ENCODE results near the gene MMS19.
A peak's percentile ranks its signal among the peaks of the same experiment; 100 is the strongest.

The MMS19 gene

GRCh38 chr10:97463363-97464132 lies 34.7 kb downstream of the MMS19 start:
- no peak for DNase-seq

- DNase-seq, result no peak
These were observed 35.9 kb downstream of the MMS19 start for GRCh38 chr10:97462309-97462708.

- DNase-seq, result no peak
These were observed 38.3 kb downstream of the MMS19 start for GRCh38 chr10:97459933-97460332.

GRCh38 chr10:97459111-97459510 lies 39.1 kb downstream of the MMS19 start:
- no peak for DNase-seq

GRCh38 chr10:97456686-97457065 lies 41.5 kb downstream of the MMS19 start:
- no peak for DNase-seq

GRCh38 chr10:97456034-97456685 lies 42.1 kb downstream of the MMS19 start:
- no peak for DNase-seq

GRCh38 chr10:97454330-97455036 lies 43.7 kb downstream of the MMS19 start:
- no peak for DNase-seq

GRCh38 chr10:97452352-97452751 lies 45.9 kb downstream of the MMS19 start:
- no peak for DNase-seq

- no peak for DNase-seq
These were observed 46.6 kb downstream of the MMS19 start for GRCh38 chr10:97451605-97452004.

GRCh38 chr10:97450828-97451227 lies 47.4 kb downstream of the MMS19 start:
- no peak for DNase-seq

- peak; percentile 69 for DNase-seq
These were observed 52.2 kb downstream of the MMS19 start, which contains the start of the genes EXOSC1 and ZDHHC16 for GRCh38 chr10:97445722-97446639. Gene EXOSC1 (minus strand): TSS chr10:97446006. CDS start chr10:97445985, 21 bp downstream. Gene ZDHHC16 (plus strand): TSS chr10:97446175. CDS start chr10:97451676, 5,501 bp downstream.

GRCh38 chr10:97445357-97445721 lies 52.9 kb downstream of the MMS19 start:
- no peak for DNase-seq

- DNase-seq, result no peak
These were observed 54.0 kb downstream of the MMS19 start for GRCh38 chr10:97444212-97444611.

- no peak for DNase-seq
These were observed 55.9 kb downstream of the MMS19 start for GRCh38 chr10:97442277-97442676.

GRCh38 chr10:97435211-97435610 lies 63.0 kb downstream of the MMS19 start:
- no peak for DNase-seq

- DNase-seq, result no peak
These were observed 63.7 kb downstream of the MMS19 start for GRCh38 chr10:97434557-97434956.

GRCh38 chr10:97434055-97434454 lies 64.2 kb downstream of the MMS19 start:
- no peak for DNase-seq

GRCh38 chr10:97428572-97428981 lies 69.6 kb downstream of the MMS19 start:
- no peak for DNase-seq

GRCh38 chr10:97427571-97428179 lies 70.5 kb downstream of the MMS19 start:
- DNase-seq, result no peak

GRCh38 chr10:97426776-97427570 lies 71.2 kb downstream of the MMS19 start:
- no peak for DNase-seq

Data from activated gamma-delta T cell (primary cell).